ENCODE results near the gene ZNF512B. TPM values are rescaled to one million over a fixed set of nuclear protein-coding genes. Genes with fewer than 3 reads are reported as not detected.
"Not testable (repeated sequence)": the region's sequence is repeated elsewhere in the genome, so short reads cannot be mapped to it uniquely, and the experiment has no call there.

Gene ZNF512B
- total RNA-seq, 1 donor from 2014 or later, result 17.6 TPM

GRCh38 chr20:63974402-63975200, 4.9 kb upstream of the ZNF512B start:
- Histone ChIP-seq H3K27ac (no peak overlapping the region), H3K36me3 (no peaks in the 10 kb centered on the region), H3K4me1 (peaks cover 26% of the 10 kb centered on the region), H3K9me3 (no peaks in the 10 kb centered on the region), H3K27me3 (no peaks in the 10 kb centered on the region), H3K4me3 (no peak overlapping the region)
- intact Hi-C loops (cut with DNase I), result loop anchor here (5.0 kb wide), 1 partner anchor 437 kb away; the partner anchor contains the start of gene PTK6
- DNase-seq, result peak; percentile 64
- TF ChIP-seq CTCF (IDR thresholded peaks at IDR 0.05), result no peak
- ATAC-seq, result no peak

- Histone ChIP-seq H3K4me3 (peak overlapping the region; percentile 43), H3K36me3 (no peaks in the 10 kb centered on the region), H3K27me3 (no peaks in the 10 kb centered on the region), H3K27ac (no peak overlapping the region), H3K4me1 (peaks cover 29% of the 10 kb centered on the region), H3K9me3 (no peaks in the 10 kb centered on the region)
- intact Hi-C loops (cut with DNase I), result loop anchor here (5.0 kb wide), 1 partner anchor 437 kb away; the partner anchor contains the start of gene PTK6
- peak; percentile 95 for DNase-seq
- peak; percentile 90 for ATAC-seq
- TF ChIP-seq CTCF (IDR thresholded peaks at IDR 0.05), result peak; percentile 99
These were observed 4.1 kb upstream of the ZNF512B start for GRCh38 chr20:63973636-63974401.

- Histone ChIP-seq H3K36me3 (no peaks in the 10 kb centered on the region), H3K4me1 (peaks cover 26% of the 10 kb centered on the region), H3K27me3 (no peaks in the 10 kb centered on the region), H3K9me3 (no peaks in the 10 kb centered on the region), H3K27ac (no peak overlapping the region), H3K4me3 (no peak overlapping the region)
- DNase-seq, result no peak
- ATAC-seq, result no peak
- intact Hi-C loops (cut with DNase I), result loop anchor here (5.0 kb wide), 1 partner anchor 436 kb away; the partner anchor contains the start of gene PTK6
- no peak for TF ChIP-seq CTCF (IDR thresholded peaks at IDR 0.05)
These were observed 3.4 kb upstream of the ZNF512B start for GRCh38 chr20:63973160-63973479.

GRCh38 chr20:63972312-63973159, 2.8 kb upstream of the ZNF512B start:
- intact Hi-C loops (cut with DNase I), result loop anchor here (5.0 kb wide), 1 partner anchor 435 kb away; the partner anchor contains the start of gene PTK6
- DNase-seq, result no peak
- no peak for ATAC-seq

GRCh38 chr20:63971960-63972311, 2.2 kb upstream of the ZNF512B start:
- intact Hi-C loops (cut with DNase I), result loop anchor here (5.0 kb wide), 1 partner anchor 435 kb away; the partner anchor contains the start of gene PTK6
- not testable (repeated sequence) for DNase-seq, ATAC-seq, H3K4me3 ChIP-seq, H3K9me3 ChIP-seq, H3K27me3 ChIP-seq, H3K27ac ChIP-seq, H3K36me3 ChIP-seq
- peaks cover 26% of the 10 kb centered on the region for H3K4me1 ChIP-seq

More at GRCh38 chr20:63972312-63973159, 2.8 kb upstream of the ZNF512B start:
- Histone ChIP-seq H3K27me3 (no peaks in the 10 kb centered on the region), H3K9me3 (no peaks in the 10 kb centered on the region), H3K4me3 (no peak overlapping the region), H3K36me3 (peaks cover 4% of the 10 kb centered on the region), H3K4me1 (peaks cover 26% of the 10 kb centered on the region), H3K27ac (no peak overlapping the region)
- no peak for TF ChIP-seq CTCF (IDR thresholded peaks at IDR 0.05)
